AG09319 (cell line): ENCODE measurements around the gene VAV1.

Source experiments
- DNase-seq: peaks from one replicate; pipeline ENCODE4 v3.0.0-alpha.2; 2010; ENCODE audit warnings: low read depth; ENCODE audit errors: extremely low read depth
- TF ChIP-seq, protein P1 (sequence below): IDR thresholded peaks from 2 replicates; pipeline ENCODE4 v1.5.1; 2011; ENCODE audit warnings: low read depth, mild to moderate bottlenecking, inconsistent platforms, low read length, moderate library complexity

Gene VAV1

DNA sequence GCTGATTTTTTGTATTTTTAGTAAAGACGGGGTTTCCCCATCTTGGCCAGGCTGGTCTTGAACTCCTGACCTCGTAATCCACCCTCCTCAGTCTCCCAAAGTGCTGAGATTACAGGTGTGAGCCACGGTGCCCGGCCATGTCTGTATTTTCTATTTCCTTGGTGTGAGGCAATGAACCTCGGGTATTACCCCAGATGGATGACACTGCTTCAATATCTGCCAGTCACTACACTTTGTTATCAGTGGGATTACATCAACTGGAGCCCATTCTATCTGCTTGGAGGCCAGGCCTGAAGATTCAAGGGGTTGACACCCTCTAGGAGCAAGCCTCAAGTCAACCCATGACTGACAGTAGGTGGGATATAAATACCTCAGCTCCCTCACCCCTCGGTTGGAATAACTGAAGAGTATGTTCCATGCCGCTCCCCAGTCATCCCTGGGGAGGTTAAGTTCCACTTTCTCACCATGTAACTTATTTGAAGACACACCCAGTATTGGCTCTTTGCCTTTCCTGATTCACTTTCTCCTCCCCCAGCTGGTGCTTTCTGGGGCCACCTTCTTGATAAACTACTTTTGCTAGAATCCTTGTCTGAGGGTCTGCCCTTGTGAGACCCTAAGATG, 113.9 kb downstream of the VAV1 start:
- TF ChIP-seq, protein P1, sequence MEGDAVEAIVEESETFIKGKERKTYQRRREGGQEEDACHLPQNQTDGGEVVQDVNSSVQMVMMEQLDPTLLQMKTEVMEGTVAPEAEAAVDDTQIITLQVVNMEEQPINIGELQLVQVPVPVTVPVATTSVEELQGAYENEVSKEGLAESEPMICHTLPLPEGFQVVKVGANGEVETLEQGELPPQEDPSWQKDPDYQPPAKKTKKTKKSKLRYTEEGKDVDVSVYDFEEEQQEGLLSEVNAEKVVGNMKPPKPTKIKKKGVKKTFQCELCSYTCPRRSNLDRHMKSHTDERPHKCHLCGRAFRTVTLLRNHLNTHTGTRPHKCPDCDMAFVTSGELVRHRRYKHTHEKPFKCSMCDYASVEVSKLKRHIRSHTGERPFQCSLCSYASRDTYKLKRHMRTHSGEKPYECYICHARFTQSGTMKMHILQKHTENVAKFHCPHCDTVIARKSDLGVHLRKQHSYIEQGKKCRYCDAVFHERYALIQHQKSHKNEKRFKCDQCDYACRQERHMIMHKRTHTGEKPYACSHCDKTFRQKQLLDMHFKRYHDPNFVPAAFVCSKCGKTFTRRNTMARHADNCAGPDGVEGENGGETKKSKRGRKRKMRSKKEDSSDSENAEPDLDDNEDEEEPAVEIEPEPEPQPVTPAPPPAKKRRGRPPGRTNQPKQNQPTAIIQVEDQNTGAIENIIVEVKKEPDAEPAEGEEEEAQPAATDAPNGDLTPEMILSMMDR, result no peak

DNA sequence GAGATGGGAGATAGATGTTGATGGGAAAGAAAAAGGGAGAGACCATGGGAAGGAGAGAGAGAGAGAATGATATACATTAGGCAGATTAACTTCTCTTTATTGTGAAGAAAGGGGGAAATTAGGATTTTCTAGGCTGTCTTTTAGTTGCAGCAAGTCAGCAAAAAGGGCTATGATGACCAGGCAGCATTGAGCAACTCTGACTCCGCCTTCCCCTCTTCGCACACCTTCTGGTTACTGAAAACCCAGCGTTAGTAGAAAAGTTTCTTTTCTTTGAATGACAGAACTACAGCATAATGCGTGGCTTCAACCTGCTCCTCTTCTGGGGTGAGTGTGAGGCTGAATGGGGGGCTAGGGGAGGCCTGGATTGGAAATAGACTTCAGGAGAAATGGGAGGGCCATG, 114.8 kb downstream of the VAV1 start, which contains the start of gene ADGRE1:
Gene ADGRE1, plus strand, starts transcription at position 264 of the 400 bp plus-strand sequence. Its CDS starts 30 bp downstream, at position 294.
- no peak for DNase-seq
- TF ChIP-seq, protein P1, result no peak

More for the DNA sequence above, 113.9 kb downstream of the VAV1 start:
- no peak for DNase-seq

DNA sequence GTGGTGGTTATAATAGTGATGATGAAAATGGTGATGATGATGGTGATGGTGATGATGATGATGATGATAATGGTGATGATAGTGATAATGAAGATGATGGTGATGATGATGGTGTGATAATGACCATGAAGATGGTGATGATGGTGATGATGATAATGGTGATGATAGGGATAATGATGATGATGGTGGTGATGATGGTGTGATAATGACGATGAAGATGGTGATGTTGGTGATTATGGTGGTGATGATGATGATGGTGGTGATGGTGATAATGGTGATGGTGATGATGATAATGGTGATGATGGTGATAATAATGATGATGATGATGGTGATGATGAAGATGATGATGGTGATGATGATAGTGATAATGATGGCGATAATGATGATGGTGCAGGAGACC, 116.5 kb downstream of the VAV1 start:
- TF ChIP-seq, protein P1, result no peak
- DNase-seq, result no peak

DNA sequence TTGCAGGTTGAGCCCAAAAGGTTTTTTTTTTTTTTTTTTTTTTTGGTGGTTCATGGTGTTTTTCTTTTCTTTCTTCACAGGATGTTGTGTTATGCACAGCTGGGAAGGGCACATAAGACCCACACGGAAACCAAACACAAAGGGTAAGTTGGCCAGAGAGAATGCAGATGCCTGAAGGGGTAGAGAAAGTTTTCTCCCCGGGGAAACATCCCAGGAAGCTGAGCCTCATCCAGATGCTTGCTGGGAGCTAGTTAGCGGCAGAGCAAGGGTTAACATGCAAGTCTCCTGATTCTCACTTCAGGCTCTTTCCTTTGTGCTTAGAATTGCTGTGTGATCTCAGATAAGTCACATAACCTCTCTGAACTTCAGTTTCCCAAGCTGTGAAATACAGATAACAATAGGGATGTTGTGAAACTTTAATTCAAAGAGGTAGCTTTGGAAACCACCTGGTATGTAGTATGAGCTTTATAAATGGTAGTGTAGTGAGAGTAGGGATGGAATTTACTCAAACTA, 117.9 kb downstream of the VAV1 start:
- no peak for DNase-seq
- TF ChIP-seq, protein P1, result no peak

- TF ChIP-seq, protein P1, result no peak
- DNase-seq, result no peak
Measured at GRCh38 chr19:6890938-6891337, 118.4 kb downstream of the VAV1 start.

GRCh38 chr19:6891761-6892385, 119.4 kb downstream of the VAV1 start:
- TF ChIP-seq, protein P1, result no peak
- DNase-seq, result no peak

DNA sequence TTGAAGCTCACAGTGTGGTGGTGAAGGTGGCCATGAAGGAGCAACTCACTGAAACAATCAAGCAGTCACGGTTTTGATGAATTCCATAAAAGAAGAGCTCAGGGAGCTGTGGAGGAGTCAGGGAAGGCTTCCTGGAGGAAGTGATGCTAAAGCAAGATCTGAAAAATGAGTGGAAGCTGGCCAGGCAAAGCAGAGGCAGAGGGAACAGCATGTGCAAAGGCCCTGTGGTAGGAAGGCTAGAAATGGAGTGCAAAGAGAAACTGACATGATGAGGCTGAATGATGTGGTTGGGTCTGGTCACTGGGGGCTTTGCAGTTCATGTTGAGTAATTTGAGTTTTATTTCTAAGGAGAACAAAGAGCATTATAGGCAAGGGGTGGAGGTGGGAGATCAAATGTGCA, 121.8 kb downstream of the VAV1 start:
- TF ChIP-seq, protein P1, result no peak
- DNase-seq, result no peak
